H1 (cell line): ENCODE results near the gene CCBE1. TPM values are rescaled to one million over a fixed set of nuclear protein-coding genes. Genes with fewer than 3 reads are reported as not detected.

Experiments
- CTCF ChIA-PET: fragments of 300-600 bp; sonication (Branson Sonifier 250); formaldehyde crosslinking; loops from one replicate; lab custom pipeline; 2021; ENCODE audit not compliant: partially characterized antibody; lab: Charles Lee
- POLR2A ChIA-PET: fragments of 300-600 bp; sonication (Branson Sonifier 250); formaldehyde crosslinking; loops from one replicate; lab custom pipeline; 2021; ENCODE audit warnings: inconsistent platforms; ENCODE audit not compliant: partially characterized antibody; lab: Charles Lee
- DNase-seq, 2 experiments: peaks; one replicate each; pipeline versions ENCODE4 v3.0.0 to v3.0.0-alpha.2; 2010 to 2022; ENCODE audit warnings: low spot score in 2 of 2, low read depth in 1 of 2, mixed read lengths in 1 of 2
- FAIRE-seq: peaks from 2 replicates; lab custom pipeline; 2011; peaks lifted over from hg19 to GRCh38; lab: Jason Lieb, UNC
- H2AFZ ChIP-seq: 2 replicates; pipeline ENCODE4 v1.8.1; 2012; ENCODE audit warnings: low read length, inconsistent platforms
- H2AK5ac ChIP-seq: 2 replicates; pipeline ENCODE4 v1.6.1; 2013; ENCODE audit warnings: low read depth, low read length
- H2BK120ac ChIP-seq: replicated peaks from 2 replicates; pipeline ENCODE3; 2013; ENCODE audit warnings: low read depth, low read length, inconsistent platforms
- H2BK12ac ChIP-seq: 2 replicates; pipeline ENCODE4 v1.6.1; 2013; ENCODE audit warnings: low read depth, low read length
- H2BK15ac ChIP-seq: 2 replicates; pipeline ENCODE4 v1.6.1; 2013; ENCODE audit warnings: low read length
- H2BK20ac ChIP-seq: 2 replicates; pipeline ENCODE4 v1.6.1; 2013; ENCODE audit warnings: low read length
- H2BK5ac ChIP-seq: 2 replicates; pipeline ENCODE4 v1.6.1; 2013; ENCODE audit warnings: low read depth, low read length
- H3K14ac ChIP-seq: 2 replicates; pipeline ENCODE4 v1.6.1; 2013; ENCODE audit warnings: inconsistent platforms; ENCODE audit not compliant: insufficient read length
- H3K18ac ChIP-seq: 2 replicates; pipeline ENCODE4 v1.6.1; 2013; ENCODE audit warnings: low read length; ENCODE audit errors: extremely low read depth
- H3K23ac ChIP-seq: 2 replicates; pipeline ENCODE4 v1.6.1; 2013; ENCODE audit warnings: inconsistent platforms; ENCODE audit not compliant: insufficient read length
- H3K23me2 ChIP-seq: 2 replicates; pipeline ENCODE4 v1.6.1; 2013; ENCODE audit warnings: low read depth, low read length
- H3K27ac ChIP-seq: 2 replicates; pipeline ENCODE4 v1.6.1; 2011; ENCODE audit warnings: low read depth, low read length, inconsistent platforms
- H3K27me3 ChIP-seq, 4 experiments: replicated peaks in 1 of 4; 1 replicate in 1 of 4; 2 replicates in 3 of 4; pipeline versions ENCODE4 v1.6.1 to v1.8.1; 2011 to 2013; ENCODE audit warnings: low read length in 3 of 4, mild to moderate bottlenecking in 3 of 4, inconsistent platforms in 2 of 4, mixed read lengths in 2 of 4, moderate library complexity in 1 of 4; ENCODE audit not compliant: control insufficient read depth in 3 of 4, insufficient read depth in 3 of 4; ENCODE audit errors: extremely low read depth in 1 of 4
- H3K36me3 ChIP-seq, 4 experiments: 2 replicates each; pipeline versions ENCODE4 v1.6.1 to v1.8.1; 2011 to 2013; ENCODE audit warnings: mild to moderate bottlenecking in 4 of 4, low read length in 3 of 4, moderate library complexity in 2 of 4, control low read depth in 1 of 4, inconsistent platforms in 1 of 4; ENCODE audit not compliant: insufficient read depth in 4 of 4, control insufficient read depth in 2 of 4
- H3K4ac ChIP-seq: replicated peaks from 2 replicates; pipeline ENCODE3; 2013; ENCODE audit warnings: low read length, low read depth, mixed read lengths, inconsistent platforms; ENCODE audit not compliant: insufficient read length
- H3K4me1 ChIP-seq, 4 experiments: replicated peaks in 1 of 4; 1 replicate in 1 of 4; 2 replicates in 3 of 4; pipeline versions ENCODE4 v1.6.1 to v1.8.1; 2011 to 2013; ENCODE audit warnings: low read length in 3 of 4, inconsistent platforms in 2 of 4, mixed read lengths in 1 of 4; ENCODE audit not compliant: insufficient read depth in 4 of 4, control insufficient read depth in 3 of 4
- H3K4me2 ChIP-seq, 2 experiments: 2 replicates each; pipeline versions ENCODE4 v1.6.1 to v1.8.1; 2011 to 2013; ENCODE audit warnings: low read depth in 2 of 2, low read length in 2 of 2, control low read depth in 1 of 2, inconsistent platforms in 1 of 2, mild to moderate bottlenecking in 1 of 2; ENCODE audit not compliant: insufficient read depth in 1 of 2
- H3K4me3 ChIP-seq, 4 experiments: fragments of 200-600, 300-600 bp in 1 of 4; sonication (generic), shearing (Covaris generic), sonication (Bioruptor Twin) in 1 of 4; 2 replicates each; pipeline versions ENCODE4 v1.5.1 to v1.8.1; 2011 to 2016; ENCODE audit warnings: low read length in 4 of 4, low read depth in 3 of 4, control low read depth in 2 of 4, inconsistent platforms in 2 of 4, mild to moderate bottlenecking in 2 of 4, mixed read lengths in 1 of 4, moderate library complexity in 1 of 4; ENCODE audit not compliant: insufficient read depth in 2 of 4; ENCODE audit errors: extremely low read depth in 1 of 4
- H3K56ac ChIP-seq: replicated peaks from 2 replicates; pipeline ENCODE3; 2013; ENCODE audit warnings: low read depth, mild to moderate bottlenecking, mixed read lengths, low read length, inconsistent platforms; ENCODE audit not compliant: insufficient read length
- H3K79me1 ChIP-seq: 2 replicates; pipeline ENCODE4 v1.6.1; 2013; ENCODE audit warnings: low read depth, low read length, control low read depth
- H3K79me2 ChIP-seq, 2 experiments: 2 replicates each; pipeline versions ENCODE4 v1.6.1 to v1.8.1; 2012 to 2013; ENCODE audit warnings: low read length in 2 of 2, mild to moderate bottlenecking in 2 of 2, inconsistent platforms in 1 of 2; ENCODE audit not compliant: insufficient read depth in 2 of 2, control insufficient read depth in 1 of 2
- H3K9ac ChIP-seq, 4 experiments: replicated peaks in 1 of 4; 1 replicate in 1 of 4; 2 replicates in 3 of 4; pipeline versions ENCODE4 v1.6.1 to v1.8.1; 2011 to 2013; ENCODE audit warnings: low read depth in 3 of 4, low read length in 3 of 4, control low read depth in 2 of 4, mild to moderate bottlenecking in 2 of 4, moderate library complexity in 2 of 4, inconsistent platforms in 1 of 4; ENCODE audit errors: extremely low read depth in 1 of 4
- H3K9me3 ChIP-seq, 2 experiments: 2 replicates each; pipeline versions ENCODE4 v1.6.1 to v1.8.1; 2012 to 2013; ENCODE audit warnings: mild to moderate bottlenecking in 2 of 2, moderate library complexity in 2 of 2, control low read depth in 1 of 2, inconsistent platforms in 1 of 2, low read depth in 1 of 2, low read length in 1 of 2, mixed read lengths in 1 of 2; ENCODE audit not compliant: insufficient read depth in 2 of 2
- H4K20me1 ChIP-seq, 2 experiments: replicated peaks in 1 of 2; 2 replicates each; pipeline versions ENCODE3 to v1.8.1; 2011 to 2013; ENCODE audit warnings: inconsistent platforms in 2 of 2, low read length in 2 of 2, mild to moderate bottlenecking in 1 of 2; ENCODE audit not compliant: insufficient read depth in 2 of 2, control insufficient read depth in 1 of 2
- H4K5ac ChIP-seq: 2 replicates; pipeline ENCODE4 v1.6.1; 2013; ENCODE audit warnings: low read length, low read depth, mixed read lengths, inconsistent platforms; ENCODE audit not compliant: insufficient read length
- H4K8ac ChIP-seq: 2 replicates; pipeline ENCODE4 v1.8.0; 2013; ENCODE audit warnings: mild to moderate bottlenecking, moderate library complexity, low read length, inconsistent platforms; ENCODE audit not compliant: insufficient read depth; ENCODE audit errors: extremely low read depth
- H4K91ac ChIP-seq: replicated peaks from 2 replicates; pipeline ENCODE3; 2013; ENCODE audit warnings: low read length, mixed read lengths, inconsistent platforms; ENCODE audit not compliant: insufficient read length
- BRCA1 ChIP-seq: IDR thresholded peaks from 2 replicates; pipeline ENCODE4 v1.6.1; 2012; ENCODE audit warnings: low read depth, low read length, improper control_type of control experiment
- CBX8 ChIP-seq: fragments of 300-800, 300-1000 bp; sonication (generic); IDR thresholded peaks from 2 replicates; pipeline ENCODE4 v1.7.1; 2016; ENCODE audit warnings: low read depth, low read length, borderline replicate concordance
- EGR1 ChIP-seq: IDR thresholded peaks from 2 replicates; pipeline ENCODE4 v1.6.1; 2011; ENCODE audit warnings: low read depth, low read length, borderline replicate concordance
- HDAC6 ChIP-seq: IDR thresholded peaks from one replicate; pipeline ENCODE4 v1.7.1; 2012; ENCODE audit warnings: low read depth, mild to moderate bottlenecking, inconsistent platforms, low read length, moderate library complexity
- KDM4A ChIP-seq: IDR thresholded peaks from one replicate; pipeline ENCODE4 v1.7.1; 2012; ENCODE audit warnings: low read depth, mild to moderate bottlenecking, moderate library complexity, low read length, inconsistent platforms; ENCODE audit not compliant: severe bottlenecking
- NANOG ChIP-seq: IDR thresholded peaks from 2 replicates; pipeline ENCODE4 v1.6.1; 2011; ENCODE audit warnings: low read length, low read depth, mild to moderate bottlenecking, inconsistent platforms; ENCODE audit not compliant: insufficient read depth, poor library complexity, severe bottlenecking
- RFX5 ChIP-seq: IDR thresholded peaks from 2 replicates; pipeline ENCODE4 v1.6.1; 2011; ENCODE audit warnings: low read depth, low read length, improper control_type of control experiment, borderline replicate concordance
- RNF2 ChIP-seq: fragments of 200-900, 300-1000 bp; sonication (generic); IDR thresholded peaks from 2 replicates; pipeline ENCODE4 v1.7.1; 2016; ENCODE audit warnings: borderline replicate concordance, low read depth, mild to moderate bottlenecking, antibody characterized with exemption, low read length; ENCODE audit not compliant: poor library complexity, severe bottlenecking; ENCODE audit errors: missing control alignments
- SP2 ChIP-seq: IDR thresholded peaks from 2 replicates; pipeline ENCODE4 v1.6.1; 2012; ENCODE audit warnings: mild to moderate bottlenecking, low read length, inconsistent platforms
- SP4 ChIP-seq: IDR thresholded peaks from 2 replicates; pipeline ENCODE4 v1.6.1; 2012; ENCODE audit warnings: low read length, inconsistent platforms
- TBP ChIP-seq: IDR thresholded peaks from 2 replicates; pipeline ENCODE4 v1.6.1; 2011; ENCODE audit warnings: low read depth, low read length, improper control_type of control experiment
- WGBS, 2 experiments: shearing (Covaris generic) in 1 of 2; methylation state at CpG; one replicate each; pipeline versions ENCODE4 v1.1.6 to v1.1.7; 2013 to 2015; ENCODE audit warnings: low lambda C conversion rate in 2 of 2, mixed read lengths in 2 of 2, inconsistent platforms in 1 of 2, low coverage in 1 of 2, missing lambda C conversion rate in 1 of 2; ENCODE audit not compliant: insufficient replicate concordance in 2 of 2, insufficient coverage in 1 of 2, insufficient read length in 1 of 2; ENCODE audit errors: extremely low coverage in 1 of 2, missing lambda C conversion rate in 1 of 2; 5-methylcytosine and 5-hydroxymethylcytosine counted together
- polyA plus RNA-seq, 7 experiments: library from polyadenylated mRNA; depleted of rRNA in 3 of 7; stranded (reverse) in 5 of 7; unstranded in 2 of 7; fragments of >200 nt in 5 of 7; fragments of 200-250 nt in 2 of 7; gene quantifications; 1 replicate in 5 of 7; 2 replicates in 1 of 7; 4 replicates in 1 of 7; pipeline versions ENCODE4 v1.2.1 to v1.2.3, GENCODE V29; 2011 to 2013; ENCODE audit warnings: missing spikeins in 2 of 7, mixed read lengths in 2 of 7
- total RNA-seq: library from RNA; stranded (reverse); fragmentation: NEBNext Ultra II Directional; extraction: Animal tissue kit (Norgen Biotek cat#: 25700); gene quantifications from 2 replicates; pipeline ENCODE4 v1.2.1, GENCODE V29; 2021

CCBE1 gene
- total and polyA plus RNA-seq, 2 of the 8 experiments (the other 6 are each of a cell fraction or from before 2014, with no cell fraction given) = 2.1 to 2.6 TPM

- Histone ChIP-seq H4K91ac (no peak overlapping the region), H3K4me1 (no peaks in the 10 kb centered on the region; a peak in 1 of 7 replicates), H2BK20ac (no peak overlapping the region), H2BK5ac (no peak overlapping the region), H2BK15ac (no peak overlapping the region), H3K14ac (no peak overlapping the region), H4K20me1 (no peaks in the 10 kb centered on the region)
- TF ChIP-seq BRCA1 = no peak
- TF ChIP-seq NANOG = no peak
- TF ChIP-seq RFX5 = no peak
- no peak for TF ChIP-seq SP2
- no peak for TF ChIP-seq RNF2
- TF ChIP-seq HDAC6 = no peak
- TF ChIP-seq EGR1 = no peak
- TF ChIP-seq KDM4A = no peak
- TF ChIP-seq TBP = no peak
- TF ChIP-seq SP4 = no peak
- no peak for TF ChIP-seq CBX8
- TF ChIP-seq, all 59 proteins: peak for 0
- Histone ChIP-seq H3K23ac (no peak overlapping the region), H3K79me1 (no peaks in the 10 kb centered on the region), H2AK5ac (no peak overlapping the region), H3K9me3 (no peaks in the 10 kb centered on the region), H2AFZ (no peak overlapping the region), H3K4me3 (no peak overlapping the region), H3K27me3 (no peaks in the 10 kb centered on the region), H3K79me2 (no peaks in the 10 kb centered on the region), H3K4ac (no peak overlapping the region), H2BK12ac (no peak overlapping the region), H3K56ac (no peak overlapping the region), H3K27ac (no peak overlapping the region), H4K8ac (no peak overlapping the region), H4K5ac (no peak overlapping the region), H3K23me2 (no peaks in the 10 kb centered on the region), H3K36me3 (no peaks in the 10 kb centered on the region), H3K4me2 (no peak overlapping the region), H2BK120ac (no peak overlapping the region), H3K18ac (no peak overlapping the region), H3K9ac (no peak overlapping the region)
- WGBS, 2 experiments = 85% methylated on average over 3 of the region's 3 CpGs; no CpG with 5 or more reads in 1 of the 2 experiments
- no peak for DNase-seq
- POLR2A ChIA-PET = no interaction called here
- no peak for FAIRE-seq
- CTCF ChIA-PET = interaction anchor here (0.7 to 8.2 kb wide), 3 partner anchors 8 to 357 kb away, joined by 3 to 84 read pairs (median 7); no protein-coding TSS in a partner anchor
These were observed 230.2 kb downstream of the CCBE1 start for GRCh38 chr18:59466980-59467379.
